T-helper 1 cell treated with Interleukin-12 subunit alpha and Interleukin-12 subunit beta and Interleukin-4 antibody, amounts not matched to agents 30 μg/mL and 1 μg/mL, for 36 hours (primary cell): ENCODE data around the gene ZNG1F.
"Not testable (repeated sequence)": the region's sequence is repeated elsewhere in the genome, so short reads cannot be mapped to it uniquely, and the experiment has no call there.

ENCODE experiments used
- H3K27ac Mint-ChIP-seq: one replicate; pipeline ENCODE4 v1.8.0; 2021; ENCODE audit warnings: mild to moderate bottlenecking, mixed read lengths
- H3K27me3 Mint-ChIP-seq: one replicate; pipeline ENCODE4 v1.8.0; 2021; ENCODE audit warnings: low read depth, mixed read lengths
- H3K36me3 Mint-ChIP-seq: one replicate; pipeline ENCODE4 v1.8.0; 2021; ENCODE audit warnings: low read depth, mixed read lengths
- H3K4me1 Mint-ChIP-seq: one replicate; pipeline ENCODE4 v1.8.0; 2021; ENCODE audit warnings: low read depth, mixed read lengths
- H3K4me3 Mint-ChIP-seq: one replicate; pipeline ENCODE4 v1.8.0; 2021; ENCODE audit warnings: mild to moderate bottlenecking, moderate library complexity, mixed read lengths
- H3K9me3 Mint-ChIP-seq: one replicate; pipeline ENCODE4 v1.8.0; 2021; ENCODE audit warnings: mixed read lengths

ZNG1F gene

DNA sequence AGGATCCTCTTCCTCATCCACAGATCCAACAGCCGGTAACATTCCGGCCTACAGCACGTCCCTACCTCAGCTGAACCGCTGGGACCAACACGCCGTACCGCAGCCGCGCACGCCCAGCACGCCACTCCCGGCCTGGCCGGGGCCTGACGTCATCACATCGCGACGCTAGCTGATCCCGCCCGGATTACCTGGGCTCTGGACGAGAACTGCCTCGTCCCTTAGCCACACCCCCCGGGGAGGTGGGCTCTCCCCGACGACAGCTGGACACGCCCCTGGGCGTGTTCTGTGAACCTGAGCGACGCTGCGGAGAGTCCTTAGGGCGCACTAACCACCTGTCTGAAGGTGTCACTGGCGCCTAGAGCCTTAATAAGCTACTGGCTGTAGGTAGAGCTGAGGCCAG is at the start of gene ZNG1F:
TSS of gene ZNG1F (minus strand) at position 101 of the 400 bp plus-strand sequence. CDS start at position 42, 59 bp downstream.
- not testable (repeated sequence) for H3K4me1 Mint-ChIP-seq, H3K27me3 Mint-ChIP-seq, H3K4me3 Mint-ChIP-seq, H3K36me3 Mint-ChIP-seq, H3K27ac Mint-ChIP-seq, H3K9me3 Mint-ChIP-seq

DNA sequence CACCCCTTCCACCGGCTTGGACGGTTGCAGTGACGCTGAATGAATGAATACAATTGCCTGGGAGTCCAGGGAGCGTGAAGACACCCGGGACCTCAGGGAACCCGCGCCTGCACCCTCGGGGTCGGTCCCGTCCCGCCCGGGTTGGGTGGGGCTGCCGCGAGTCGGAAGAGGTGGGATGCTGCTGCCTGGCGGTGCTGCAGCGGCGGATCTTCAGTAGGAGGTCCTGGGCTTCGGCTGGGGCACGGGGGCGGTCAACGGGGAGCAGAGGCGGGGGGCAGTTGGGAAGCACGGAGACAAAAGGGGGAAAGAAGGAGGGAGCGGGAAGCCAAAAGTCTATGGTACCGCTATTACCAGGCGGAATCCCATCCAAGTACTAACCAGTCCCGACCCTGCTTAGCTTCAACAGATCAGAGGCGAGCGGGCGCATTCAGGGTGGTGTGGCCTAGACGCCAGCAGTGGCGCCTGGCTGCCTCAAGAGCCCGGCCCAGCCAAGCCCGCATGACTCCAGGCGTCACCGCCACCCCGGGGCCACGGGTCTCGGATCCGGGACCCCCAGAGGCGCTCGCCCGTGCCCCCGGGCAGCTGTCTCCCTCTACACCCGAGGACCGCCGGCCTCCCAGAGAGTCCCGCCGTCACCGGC is 48.1 kb upstream of the ZNG1F start:
- H3K36me3 Mint-ChIP-seq, H3K27ac Mint-ChIP-seq, H3K27me3 Mint-ChIP-seq, H3K4me3 Mint-ChIP-seq, H3K4me1 Mint-ChIP-seq: not testable (repeated sequence)
- H3K9me3 Mint-ChIP-seq, result peaks cover 43% of the 10 kb centered on the region

DNA sequence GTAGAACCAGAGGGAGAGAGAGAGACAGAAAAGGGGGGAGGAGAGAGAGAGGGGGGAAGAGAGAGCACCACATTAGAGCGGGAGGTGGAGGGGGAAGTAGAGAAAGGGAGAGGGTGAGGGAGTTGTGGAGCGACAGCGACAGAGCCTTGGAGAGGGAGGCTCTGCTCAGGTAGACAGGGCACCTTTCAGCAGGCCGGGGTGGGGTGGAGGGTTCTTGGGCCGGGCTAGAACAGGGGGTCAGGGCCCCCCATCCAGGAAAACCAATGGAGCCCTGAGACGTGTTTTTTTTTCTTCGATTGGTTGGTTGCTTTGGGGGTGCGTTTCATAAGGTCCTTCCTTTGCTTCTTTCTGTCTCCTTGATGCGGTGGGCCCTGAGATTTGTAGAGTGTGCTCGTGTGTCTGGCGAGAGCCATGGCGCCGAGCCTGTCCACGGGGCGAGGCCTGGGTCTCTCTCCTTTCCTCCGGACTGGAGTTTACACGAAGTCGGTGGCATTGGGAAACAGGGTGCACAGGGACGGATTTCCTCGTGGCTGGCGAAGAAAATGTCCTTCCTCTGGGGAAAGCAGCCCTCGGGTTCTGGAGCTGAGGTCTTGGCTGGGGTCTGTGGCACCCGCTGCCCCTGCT is 47.5 kb upstream of the ZNG1F start:
- not testable (repeated sequence) for H3K27me3 Mint-ChIP-seq, H3K36me3 Mint-ChIP-seq, H3K4me3 Mint-ChIP-seq, H3K4me1 Mint-ChIP-seq, H3K27ac Mint-ChIP-seq
- H3K9me3 Mint-ChIP-seq, result peaks cover 43% of the 10 kb centered on the region

DNA sequence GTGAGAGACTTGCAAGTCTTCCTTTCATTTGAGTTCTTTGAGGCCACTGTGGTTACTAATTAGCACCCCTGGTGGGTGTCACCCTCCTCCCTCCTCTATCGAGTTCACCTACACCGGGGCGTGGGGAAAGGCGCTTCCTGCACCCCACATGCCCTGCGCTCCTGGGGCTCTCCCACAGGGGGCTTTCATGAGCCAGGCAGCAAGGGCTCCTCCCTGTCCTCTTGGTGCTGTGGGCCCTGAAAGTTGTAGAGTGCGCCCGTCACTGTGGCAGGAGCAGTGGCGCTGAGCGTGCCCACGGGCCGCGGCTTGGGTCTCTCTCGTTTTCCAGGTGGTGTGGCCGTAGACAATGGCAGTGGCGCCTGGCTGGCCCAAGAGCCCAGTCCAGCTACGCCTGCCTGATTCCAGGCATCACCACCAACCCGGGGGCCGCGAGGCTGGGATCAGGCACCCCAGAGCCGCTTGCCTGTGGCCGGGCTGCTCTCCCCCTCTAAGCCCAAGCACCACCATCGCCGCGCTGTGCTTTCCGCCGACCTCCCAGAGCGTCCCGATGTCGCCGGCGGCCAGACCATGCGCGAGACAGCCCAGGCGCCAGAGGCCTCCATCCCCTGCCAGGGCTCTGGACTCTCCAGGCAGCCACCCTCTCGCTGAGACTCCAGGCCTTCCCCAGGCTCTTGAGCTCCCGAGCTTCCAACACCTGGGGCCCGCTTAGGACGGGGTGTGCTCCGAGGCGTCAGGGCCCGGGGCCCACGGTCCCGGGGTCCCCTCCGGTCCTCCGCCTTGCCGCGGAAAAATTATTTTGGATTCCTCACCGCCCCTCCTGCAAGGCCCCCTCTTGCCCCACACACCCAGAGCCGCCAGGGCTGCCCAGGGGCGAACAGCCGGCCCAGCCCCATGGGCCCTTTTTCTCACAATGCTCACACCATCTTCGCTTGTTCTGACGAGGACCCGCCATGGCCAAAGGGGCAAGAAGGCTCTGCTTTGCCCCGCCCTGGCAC is 46.0 kb upstream of the ZNG1F start:
- H3K27ac Mint-ChIP-seq, H3K36me3 Mint-ChIP-seq, H3K4me1 Mint-ChIP-seq, H3K27me3 Mint-ChIP-seq: not testable (repeated sequence)
- H3K9me3 Mint-ChIP-seq, result peaks cover 29% of the 10 kb centered on the region
- peak overlapping the region; percentile 63 for H3K4me3 Mint-ChIP-seq

DNA sequence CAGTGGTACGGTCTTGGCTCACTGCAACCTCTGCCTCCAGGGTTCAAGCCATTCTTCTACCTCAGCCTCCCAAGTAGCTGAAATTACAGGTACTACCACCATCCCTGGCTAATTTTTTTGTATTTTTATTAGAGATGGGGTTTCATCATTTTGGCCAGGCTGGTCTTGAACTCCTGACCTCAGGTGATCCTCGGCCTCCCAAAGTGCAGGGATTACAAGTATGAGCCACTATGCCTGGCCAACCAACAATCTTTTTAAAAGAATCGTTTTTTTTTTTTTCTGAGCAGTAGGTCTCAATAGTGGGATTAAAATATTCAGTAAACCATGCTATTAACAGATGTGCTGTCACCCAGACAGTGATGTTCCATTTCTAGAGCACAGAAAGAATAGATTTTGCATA is 45.1 kb upstream of the ZNG1F start:
- H3K4me1 Mint-ChIP-seq, H3K4me3 Mint-ChIP-seq, H3K27ac Mint-ChIP-seq, H3K27me3 Mint-ChIP-seq, H3K36me3 Mint-ChIP-seq: not testable (repeated sequence)
- H3K9me3 Mint-ChIP-seq, result peaks cover 20% of the 10 kb centered on the region

DNA sequence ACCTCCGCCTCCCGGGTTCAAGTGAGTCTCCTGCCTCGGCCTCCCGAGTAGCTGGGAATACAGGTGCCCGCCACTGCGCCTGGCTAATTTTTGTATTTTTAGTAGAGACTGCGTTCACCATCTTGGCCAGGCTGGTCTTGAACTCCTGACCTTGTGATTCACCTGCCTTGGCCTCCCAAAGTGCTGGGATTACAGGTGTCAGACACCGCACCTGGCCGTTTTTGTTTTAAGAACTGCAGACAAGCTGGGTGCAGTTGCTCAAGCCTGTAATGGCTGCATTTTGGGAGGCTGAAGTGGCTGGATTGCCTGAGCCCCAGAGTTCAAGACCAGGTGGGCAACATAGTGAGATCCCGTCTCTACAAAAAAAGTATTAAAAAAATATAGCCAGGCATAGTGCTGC is 43.2 kb upstream of the ZNG1F start:
- not testable (repeated sequence) for H3K36me3 Mint-ChIP-seq, H3K4me1 Mint-ChIP-seq, H3K27me3 Mint-ChIP-seq, H3K4me3 Mint-ChIP-seq, H3K27ac Mint-ChIP-seq
- peaks cover 14% of the 10 kb centered on the region for H3K9me3 Mint-ChIP-seq

DNA sequence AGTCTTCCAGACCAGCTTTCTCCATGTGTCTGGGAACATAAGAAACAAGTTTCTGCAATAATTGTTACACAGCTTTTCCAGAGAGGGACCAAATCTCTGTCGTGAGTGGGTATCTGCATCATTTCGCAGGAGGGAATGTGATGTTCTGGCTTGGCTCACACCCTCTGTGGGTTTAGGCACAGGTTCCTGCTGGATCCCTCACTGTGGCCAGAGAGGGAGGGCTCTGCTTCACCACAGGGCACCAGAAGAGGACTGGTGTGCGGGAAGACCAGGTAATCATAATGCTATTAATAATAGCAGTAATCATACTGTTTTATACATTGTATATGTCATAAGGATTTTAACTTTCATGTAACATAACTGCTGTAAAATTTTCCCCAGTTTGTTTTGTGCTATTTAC is 41.3 kb upstream of the ZNG1F start:
- not testable (repeated sequence) for H3K27me3 Mint-ChIP-seq, H3K4me1 Mint-ChIP-seq, H3K36me3 Mint-ChIP-seq, H3K9me3 Mint-ChIP-seq, H3K4me3 Mint-ChIP-seq, H3K27ac Mint-ChIP-seq

DNA sequence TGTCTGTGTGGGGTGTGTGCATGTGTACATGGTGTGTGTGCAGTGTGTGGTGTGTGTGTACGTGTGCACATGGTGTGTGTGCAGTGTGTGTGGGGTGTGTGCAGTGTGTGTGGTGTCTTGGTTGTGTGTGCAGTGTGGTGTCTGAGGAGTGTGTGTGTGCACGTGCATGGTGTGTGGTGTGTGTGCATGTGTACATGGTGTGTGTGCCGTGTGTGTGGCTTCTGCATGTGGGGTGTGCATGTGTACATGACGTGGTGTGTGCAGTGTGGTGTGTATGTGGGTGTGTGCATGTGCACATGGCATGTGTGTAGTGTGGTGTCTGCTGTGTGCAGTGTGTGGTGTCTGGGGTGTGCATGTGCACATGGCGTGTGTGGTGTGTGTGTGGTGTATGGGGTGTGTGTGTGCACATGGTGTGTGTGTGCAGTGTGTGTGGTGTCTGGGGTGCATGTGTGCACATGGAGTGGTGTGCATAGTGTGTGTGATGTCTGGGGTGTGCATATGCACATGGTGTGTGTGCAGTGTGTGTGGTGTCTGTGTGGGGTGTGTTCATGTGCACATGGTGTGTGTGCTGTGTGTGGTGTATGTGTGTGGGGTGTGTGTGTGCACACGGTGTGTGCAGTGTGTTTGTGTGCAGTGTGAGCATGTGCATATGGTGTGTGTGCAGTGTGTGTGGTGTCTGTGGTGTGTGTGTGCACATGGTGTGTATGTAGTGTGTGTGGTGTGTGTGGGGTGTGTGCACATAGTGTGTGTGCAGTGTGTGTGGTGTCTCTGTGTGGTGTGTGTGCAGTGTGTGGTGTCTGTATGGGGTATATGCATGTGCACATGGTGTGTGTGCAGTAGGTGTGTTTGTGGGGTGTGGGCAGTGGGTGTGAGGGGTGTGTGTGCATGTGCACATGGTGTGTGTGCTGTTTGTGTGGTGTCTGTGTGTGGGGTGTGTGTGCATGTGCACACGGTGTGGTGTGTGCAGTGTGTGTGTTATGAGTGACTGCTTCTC is 40.6 kb upstream of the ZNG1F start:
- H3K27me3 Mint-ChIP-seq, result no peaks in the 10 kb centered on the region
- H3K9me3 Mint-ChIP-seq, result peaks cover 3% of the 10 kb centered on the region
- H3K36me3 Mint-ChIP-seq, result no peaks in the 10 kb centered on the region
- no peak overlapping the region for H3K4me3 Mint-ChIP-seq
- H3K4me1 Mint-ChIP-seq, result no peaks in the 10 kb centered on the region
- H3K27ac Mint-ChIP-seq, result no peak overlapping the region

DNA sequence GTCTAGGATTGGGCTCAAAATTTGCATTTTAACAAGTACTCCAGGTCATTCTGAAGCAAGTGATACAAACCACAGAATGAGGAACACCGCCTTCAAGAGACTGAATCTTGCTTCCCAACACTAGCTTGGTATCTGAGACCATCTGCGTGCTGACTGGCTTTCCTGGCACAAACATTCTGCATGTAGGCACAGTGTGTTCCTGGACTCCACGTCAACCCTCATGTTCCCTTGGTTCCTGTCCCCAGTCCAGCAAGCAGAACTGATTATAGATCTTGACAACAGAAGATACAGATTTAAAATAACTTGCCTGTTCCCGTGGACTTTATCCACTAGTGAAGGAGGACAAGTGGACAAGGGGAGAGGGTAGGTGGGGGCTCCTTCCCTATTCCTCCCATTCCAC is 30.7 kb upstream of the ZNG1F start:
- H3K27ac Mint-ChIP-seq, H3K36me3 Mint-ChIP-seq, H3K4me3 Mint-ChIP-seq, H3K4me1 Mint-ChIP-seq, H3K9me3 Mint-ChIP-seq, H3K27me3 Mint-ChIP-seq: not testable (repeated sequence)

DNA sequence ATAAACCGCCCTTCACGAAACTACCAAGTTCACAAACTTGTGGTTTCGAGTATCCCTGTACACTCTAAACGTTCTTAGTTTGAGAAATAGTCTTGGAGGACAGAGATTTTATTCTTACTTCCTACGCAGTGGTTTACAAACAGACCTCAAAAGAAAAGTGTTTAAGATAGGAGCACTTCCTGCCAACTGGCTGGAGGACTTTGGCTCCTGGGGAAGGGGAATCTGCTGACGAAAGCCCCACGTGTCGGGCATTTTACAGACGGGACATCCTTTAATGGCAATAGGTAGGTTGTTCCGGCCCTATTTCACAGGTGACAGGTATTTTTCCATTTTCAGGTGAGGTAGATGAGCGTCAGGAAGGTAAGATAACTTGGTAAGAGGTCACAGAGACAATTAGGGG is 678 bp downstream of the ZNG1F start:
- H3K27me3 Mint-ChIP-seq, result not testable (repeated sequence)

DNA sequence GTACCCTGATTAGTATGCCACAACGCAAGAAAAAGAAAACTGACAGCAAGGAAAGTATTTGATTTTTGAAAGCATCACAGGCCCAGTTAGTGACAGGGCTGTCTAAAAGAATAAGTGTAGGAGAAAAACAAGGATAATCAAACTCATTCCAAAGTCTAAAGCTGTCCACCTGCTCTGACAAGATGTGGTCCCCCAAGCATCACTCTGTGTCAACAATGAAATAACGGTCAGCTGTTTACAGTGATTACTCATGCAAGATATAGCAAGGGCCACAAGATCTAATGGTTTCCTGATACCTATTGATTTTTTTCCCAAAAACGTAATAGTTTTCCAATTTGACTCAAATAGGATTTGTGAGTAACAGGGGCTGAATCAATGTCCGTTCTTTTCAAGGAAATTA is 14.1 kb downstream of the ZNG1F start:
- H3K27ac Mint-ChIP-seq, H3K27me3 Mint-ChIP-seq, H3K36me3 Mint-ChIP-seq, H3K4me3 Mint-ChIP-seq, H3K4me1 Mint-ChIP-seq, H3K9me3 Mint-ChIP-seq: not testable (repeated sequence)

More for the DNA sequence above, 678 bp downstream of the ZNG1F start:
- not testable (repeated sequence) for H3K27ac Mint-ChIP-seq, H3K36me3 Mint-ChIP-seq, H3K4me1 Mint-ChIP-seq, H3K9me3 Mint-ChIP-seq, H3K4me3 Mint-ChIP-seq

DNA sequence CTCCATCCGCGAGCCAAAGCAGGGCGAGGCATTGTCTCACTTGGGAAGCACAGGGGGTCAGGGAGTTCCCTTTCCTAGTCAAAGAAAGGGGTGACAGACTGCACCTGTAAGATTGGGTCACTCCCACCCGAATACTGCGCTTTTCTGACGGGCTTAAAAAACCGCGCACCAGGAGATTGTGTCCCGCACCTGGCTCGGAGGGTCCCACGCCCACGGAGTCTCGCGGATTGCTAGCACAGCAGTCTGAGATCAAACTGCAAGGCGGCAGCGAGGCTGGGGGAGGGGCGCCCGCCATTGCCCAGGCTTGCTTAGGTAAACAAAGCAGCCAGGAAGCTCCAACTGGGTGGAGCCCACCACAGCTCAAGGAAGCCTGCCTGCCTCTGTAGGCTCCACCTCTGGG is 39.0 kb downstream of the ZNG1F start:
- not testable (repeated sequence) for H3K4me3 Mint-ChIP-seq, H3K36me3 Mint-ChIP-seq, H3K27ac Mint-ChIP-seq, H3K9me3 Mint-ChIP-seq, H3K27me3 Mint-ChIP-seq, H3K4me1 Mint-ChIP-seq

DNA sequence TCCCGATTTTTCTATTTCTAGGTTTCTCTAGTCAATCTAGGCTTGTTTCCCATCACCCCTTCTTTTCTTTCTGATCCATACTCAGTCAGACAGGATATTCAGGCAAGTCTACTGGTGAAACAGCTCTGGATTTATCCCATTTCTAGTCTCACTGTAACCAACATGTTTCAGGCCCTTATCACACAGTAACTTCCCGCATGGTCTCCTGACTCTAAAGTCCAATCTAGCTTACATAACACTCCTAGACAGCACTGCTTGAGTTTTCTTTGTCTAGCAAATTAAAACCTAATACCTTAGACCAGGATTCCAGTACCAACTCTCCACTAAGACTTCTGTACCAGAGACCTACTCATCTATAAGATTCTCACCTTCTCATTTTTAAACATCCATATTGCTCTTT is 47.2 kb downstream of the ZNG1F start:
- not testable (repeated sequence) for H3K36me3 Mint-ChIP-seq, H3K27ac Mint-ChIP-seq, H3K9me3 Mint-ChIP-seq, H3K4me3 Mint-ChIP-seq, H3K27me3 Mint-ChIP-seq, H3K4me1 Mint-ChIP-seq

DNA sequence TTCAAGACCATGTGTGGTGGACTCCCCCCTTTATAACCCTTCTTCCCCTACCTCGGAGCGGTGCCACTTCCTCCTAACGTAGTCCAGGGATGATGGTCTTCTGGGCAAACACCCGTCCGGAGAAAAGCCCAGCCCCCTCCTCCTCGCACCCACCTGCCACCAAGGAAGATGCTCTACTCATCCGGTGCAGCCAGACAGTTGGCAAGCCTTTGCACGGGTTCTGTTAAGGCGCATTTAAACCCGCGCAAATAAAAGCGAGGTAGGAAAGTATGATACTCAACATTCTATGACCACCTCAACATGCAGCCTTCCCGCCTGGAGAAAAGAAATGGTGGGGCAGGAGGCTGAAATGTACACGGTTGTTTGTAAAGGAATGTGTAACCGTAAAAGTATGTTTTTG is 60.5 kb downstream of the ZNG1F start, which contains the start of gene FOXD4L6:
TSS of gene FOXD4L6 (minus strand) at position 101 of the 400 bp plus-strand sequence. CDS start 298 bp downstream, outside the sequence.
- H3K36me3 Mint-ChIP-seq, H3K27ac Mint-ChIP-seq, H3K4me3 Mint-ChIP-seq, H3K27me3 Mint-ChIP-seq, H3K9me3 Mint-ChIP-seq, H3K4me1 Mint-ChIP-seq: not testable (repeated sequence)
